Small intestine (tissue), 7 donors: ENCODE measurements around the gene TTC9. TPM values are rescaled to one million over a fixed set of nuclear protein-coding genes. Genes with fewer than 3 reads are reported as not detected.

Experiments used
- DNase-seq, 2 donors: peaks; one replicate each; pipeline versions ENCODE4 v3.0.0 to v3.0.0-alpha.2; 2013
- FAIRE-seq: peaks from 2 replicates; lab custom pipeline; 2012; peaks lifted over from hg19 to GRCh38; lab: Jason Lieb, UNC
- H3K27ac ChIP-seq, 3 donors: one replicate each; pipeline ENCODE4 v1.5.1; 2013; ENCODE audit warnings: low read length in 2 of 3, mild to moderate bottlenecking in 2 of 3, control low read depth in 1 of 3, inconsistent platforms in 1 of 3, low read depth in 1 of 3, moderate library complexity in 1 of 3
- H3K27me3 ChIP-seq, 3 donors: one replicate each; pipeline ENCODE4 v1.6.1; 2013; ENCODE audit warnings: low read length in 3 of 3, inconsistent platforms in 1 of 3; ENCODE audit not compliant: control insufficient read depth in 3 of 3, insufficient read depth in 3 of 3
- H3K36me3 ChIP-seq, 3 donors: one replicate each; pipeline ENCODE4 v1.6.1; 2013; ENCODE audit warnings: low read length in 3 of 3, inconsistent platforms in 1 of 3, low read depth in 1 of 3, mild to moderate bottlenecking in 1 of 3, moderate library complexity in 1 of 3; ENCODE audit not compliant: control insufficient read depth in 3 of 3, insufficient read depth in 2 of 3
- H3K4me1 ChIP-seq, 3 donors: one replicate each; pipeline ENCODE4 v1.6.1; 2013; ENCODE audit warnings: low read length in 2 of 3, inconsistent platforms in 1 of 3, low read depth in 1 of 3, mild to moderate bottlenecking in 1 of 3, moderate library complexity in 1 of 3; ENCODE audit not compliant: control insufficient read depth in 3 of 3, insufficient read depth in 2 of 3
- H3K4me3 ChIP-seq, 3 donors: one replicate each; pipeline ENCODE4 v1.5.1; 2013; ENCODE audit warnings: low read length in 3 of 3, control low read depth in 1 of 3, inconsistent platforms in 1 of 3, low read depth in 1 of 3, mild to moderate bottlenecking in 1 of 3, moderate library complexity in 1 of 3
- H3K9me3 ChIP-seq, 2 donors: one replicate each; pipeline ENCODE4 v1.6.1; 2013; ENCODE audit warnings: low read depth in 1 of 2, low read length in 1 of 2; ENCODE audit not compliant: control insufficient read depth in 2 of 2, insufficient read depth in 1 of 2
- WGBS, 3 donors: extraction: QIAGEN DNeasy Blood & Tissue Kit; methylation state at CpG; one replicate each; pipeline ENCODE4 v1.1.7; 2013; 5-methylcytosine and 5-hydroxymethylcytosine counted together
- polyA plus RNA-seq, 4 donors: library from polyadenylated mRNA; stranded (reverse) in 3 of 4; unstranded in 1 of 4; fragments of 200-250 nt in 3 of 4; fragments of 120-200 nt in 1 of 4; gene quantifications; one replicate each; pipeline versions ENCODE4 v1.2.1 to v1.2.3, GENCODE V29; 2013
- donor health status: healthy with polysubstance abuse.
- donor health status: control.
- donor health status: control.
- donor health status: Bipolar disorder and iron deficiency.
- donor health status: healthy.

TTC9 gene
- polyA plus RNA-seq, 4 donors: 0.22 to 2.0 (median 0.77) TPM

DNA sequence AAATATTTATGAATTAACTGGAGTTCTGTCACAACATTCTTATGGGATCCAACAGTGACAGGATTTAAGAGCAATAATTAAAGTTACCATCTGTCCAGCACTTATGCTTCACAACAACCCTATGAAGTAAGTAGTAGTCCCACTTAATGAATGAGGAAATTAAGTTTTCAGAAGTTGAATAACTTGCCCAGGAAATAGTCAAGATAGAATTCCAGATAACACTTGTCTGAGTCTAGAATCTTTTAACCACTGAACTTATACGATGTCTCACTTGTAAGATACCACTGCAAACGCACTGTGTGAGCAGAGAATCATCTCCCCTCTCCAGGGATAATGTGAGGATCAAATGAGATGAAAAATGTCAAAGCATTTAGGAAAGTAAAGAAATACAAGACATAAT, 3.3 kb upstream of the TTC9 start:
- Histone ChIP-seq H3K36me3 (no peaks in the 10 kb centered on the region), H3K27me3 (peaks cover 0 to 26% (median 0%) of the 10 kb centered on the region in 3 donors), H3K27ac (no peak overlapping the region), H3K4me1 (no peaks in the 10 kb centered on the region), H3K4me3 (no peak overlapping the region), H3K9me3 (no peaks in the 10 kb centered on the region)
- WGBS, 3 donors: 68 to 74% (median 72%) methylated on average over 2 of the region's 2 CpGs
- FAIRE-seq: no peak
- DNase-seq: no peak

DNA sequence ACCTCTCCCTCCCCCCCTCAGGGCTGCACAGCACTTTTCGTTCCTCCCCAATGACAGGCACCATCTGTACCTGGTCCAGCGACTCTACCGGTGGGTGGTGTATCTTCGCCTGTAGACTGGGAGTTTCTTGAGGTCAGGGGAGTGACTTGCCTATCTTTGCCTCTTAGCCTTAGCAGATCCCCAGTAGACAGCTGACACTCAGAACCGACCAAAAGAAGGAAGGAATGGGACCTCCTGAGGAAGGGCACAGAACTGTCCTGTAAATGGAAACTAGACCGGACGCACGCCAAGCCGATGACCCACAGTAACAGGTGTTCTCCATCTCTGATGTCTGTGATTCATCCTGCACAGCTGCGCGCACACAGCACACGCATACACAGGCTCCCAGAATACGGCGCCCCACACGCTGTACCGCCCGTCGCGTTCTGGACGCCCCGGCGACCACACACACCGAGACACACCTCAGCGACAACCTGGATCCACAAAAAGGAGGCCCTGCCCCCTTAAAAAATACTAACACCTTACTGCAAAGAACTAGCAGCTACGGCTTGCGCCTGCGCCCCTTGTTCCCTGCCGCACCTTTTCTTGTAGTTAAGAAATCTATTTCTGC, 673 bp upstream of the TTC9 start:
- peak overlapping the region in 1 of 3 donors; percentile 24 for H3K27ac ChIP-seq
- no peak for FAIRE-seq
- DNase-seq: peak; percentile 38 to 55

DNA sequence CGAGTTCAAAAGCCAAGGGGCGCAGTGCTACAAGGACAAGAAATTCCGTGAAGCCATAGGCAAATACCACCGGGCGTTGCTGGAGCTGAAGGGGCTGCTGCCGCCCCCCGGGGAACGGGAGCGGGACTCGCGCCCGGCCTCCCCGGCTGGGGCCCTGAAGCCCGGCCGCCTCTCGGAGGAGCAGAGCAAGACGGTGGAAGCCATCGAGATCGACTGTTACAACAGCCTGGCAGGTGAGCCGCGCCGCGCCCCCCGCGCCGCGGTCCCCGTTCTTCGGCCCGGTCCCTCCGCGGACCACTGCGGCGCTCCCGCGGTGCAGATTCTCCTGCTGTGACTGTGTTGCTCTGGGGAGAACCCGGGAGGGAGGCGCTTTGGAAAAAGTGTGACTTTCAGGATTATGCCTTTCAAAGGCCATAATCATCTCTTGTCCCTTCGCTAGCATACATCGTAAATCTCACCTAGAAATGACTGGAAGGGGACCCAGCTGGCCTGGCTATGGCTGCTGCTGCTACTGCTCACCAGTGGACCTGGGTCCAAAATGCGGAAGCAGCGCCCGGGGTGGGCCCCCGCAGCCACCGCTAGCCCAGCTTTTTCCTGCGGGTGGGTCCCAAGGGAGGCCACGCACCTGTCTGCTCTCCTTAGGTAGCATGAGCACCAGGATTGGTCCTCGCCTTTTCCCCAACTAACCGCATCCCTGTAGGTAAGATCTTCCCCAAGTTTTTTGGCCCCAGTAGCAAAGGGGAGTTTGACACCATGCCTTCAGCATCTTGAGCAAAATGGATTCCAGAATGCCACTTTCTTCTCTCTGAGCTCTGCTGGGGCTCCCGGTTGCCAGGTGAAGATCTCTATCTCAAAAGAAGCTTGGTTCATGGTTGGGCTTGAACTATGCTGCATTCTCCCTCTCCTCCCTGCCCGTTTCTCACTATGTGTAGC, 853 bp downstream of the TTC9 start:
- Histone ChIP-seq H3K27me3 (peaks cover 0 to 34% (median 0%) of the 10 kb centered on the region in 3 donors), H3K27ac (peak overlapping the region in 1 of 3 donors; percentile 59), H3K9me3 (no peaks in the 10 kb centered on the region), H3K4me3 (peak overlapping the region; percentile 36 to 90 (median 76)), H3K4me1 (peaks cover 0 to 3% (median 0%) of the 10 kb centered on the region in 3 donors), H3K36me3 (no peaks in the 10 kb centered on the region)
- DNase-seq (peak in 1 of 2 donors; percentile 53), FAIRE-seq (no peak)
- 4 to 6% (median 6%) methylated on average over 43 to 51 of the region's 51 CpGs for WGBS, 3 donors

More for the DNA sequence above, 673 bp upstream of the TTC9 start:
- no peaks in the 10 kb centered on the region for H3K36me3 ChIP-seq
- peak overlapping the region; percentile 39 to 90 (median 76) for H3K4me3 ChIP-seq
- WGBS, 3 donors: 0 to 2% (median 0%) methylated on average over 24 to 28 of the region's 28 CpGs
- peaks cover 0 to 34% (median 0%) of the 10 kb centered on the region in 3 donors for H3K27me3 ChIP-seq
- no peaks in the 10 kb centered on the region for H3K9me3 ChIP-seq
- H3K4me1 ChIP-seq: peaks cover 0 to 3% (median 0%) of the 10 kb centered on the region in 3 donors

DNA sequence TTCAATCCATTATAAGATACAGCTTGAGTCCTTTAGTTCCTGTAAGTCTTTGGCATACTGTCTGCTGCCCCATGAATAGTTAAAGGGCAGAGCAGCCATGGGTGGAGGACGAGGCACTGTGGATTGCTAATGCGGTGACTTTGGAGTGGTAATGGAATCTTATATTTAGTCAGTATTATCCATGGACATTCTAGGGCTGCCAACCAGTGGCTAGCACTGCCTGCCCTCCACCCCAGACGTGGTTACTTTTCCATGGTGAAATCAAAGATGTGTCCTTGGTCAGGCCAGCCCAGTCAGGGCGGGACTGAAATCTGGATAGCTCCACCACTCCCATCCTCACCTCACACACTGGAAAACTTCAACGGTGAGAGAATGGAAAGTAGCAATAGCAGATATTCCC, 2.3 kb downstream of the TTC9 start:
- Histone ChIP-seq H3K9me3 (no peaks in the 10 kb centered on the region), H3K4me3 (no peak overlapping the region), H3K27me3 (peaks cover 0 to 34% (median 0%) of the 10 kb centered on the region in 3 donors), H3K4me1 (peaks cover 0 to 3% (median 0%) of the 10 kb centered on the region in 3 donors), H3K36me3 (no peaks in the 10 kb centered on the region), H3K27ac (no peak overlapping the region)
- DNase-seq (no peak), FAIRE-seq (no peak)
- WGBS, 3 donors: 78 to 81% (median 80%) methylated on average over 5 of the region's 5 CpGs

DNA sequence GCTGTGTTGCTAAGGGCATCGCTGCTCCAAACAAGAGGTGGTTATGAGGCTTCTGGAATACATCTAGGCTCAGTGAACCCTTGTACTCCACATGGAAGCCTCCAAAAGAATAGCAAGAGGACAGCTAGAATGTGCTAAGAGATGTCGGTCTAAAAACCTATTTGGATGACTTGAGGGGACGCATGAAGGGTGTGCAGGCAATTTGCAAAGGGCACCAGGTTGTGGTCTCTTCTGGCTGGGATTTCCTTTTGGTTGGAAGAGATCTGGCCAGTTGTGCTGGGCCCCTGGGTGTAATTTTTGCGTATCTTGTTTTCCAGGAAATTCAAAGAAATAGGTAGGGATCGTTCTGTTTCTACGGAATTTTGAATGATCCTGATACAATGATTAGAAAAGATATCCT, 4.2 kb downstream of the TTC9 start:
- DNase-seq (no peak), FAIRE-seq (no peak)
- Histone ChIP-seq H3K27ac (no peak overlapping the region), H3K4me1 (peaks cover 0 to 3% (median 0%) of the 10 kb centered on the region in 3 donors), H3K4me3 (no peak overlapping the region), H3K27me3 (peaks cover 0 to 22% (median 0%) of the 10 kb centered on the region in 3 donors), H3K36me3 (no peaks in the 10 kb centered on the region), H3K9me3 (no peaks in the 10 kb centered on the region)
- 89 to 97% (median 92%) methylated on average over 6 of the region's 6 CpGs for WGBS, 3 donors

DNA sequence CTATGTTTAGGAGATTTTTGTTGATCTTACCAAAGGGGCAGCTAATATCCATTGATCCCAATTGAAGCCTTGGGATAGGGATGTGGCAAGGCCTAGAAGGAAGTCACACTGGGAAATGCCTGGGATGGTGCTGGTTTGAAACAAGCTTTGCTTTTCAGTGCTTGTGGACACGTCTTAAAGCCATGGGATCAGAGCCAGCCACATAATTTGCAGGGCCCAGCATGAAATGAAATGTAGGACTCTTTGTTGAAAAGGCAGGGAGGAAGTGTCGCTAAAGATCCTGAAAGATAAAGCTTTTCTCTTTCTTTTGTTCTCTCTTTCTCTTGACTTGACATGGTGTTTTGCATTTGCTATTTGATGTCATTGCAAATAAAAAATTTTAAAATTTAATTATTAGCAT, 5.0 kb downstream of the TTC9 start:
- H3K9me3 ChIP-seq: no peaks in the 10 kb centered on the region
- no peak overlapping the region for H3K27ac ChIP-seq
- H3K4me3 ChIP-seq: no peak overlapping the region
- no peaks in the 10 kb centered on the region for H3K36me3 ChIP-seq
- 69 to 83% (median 77%) methylated on average over 2 of the region's 2 CpGs for WGBS, 3 donors
- no peak for DNase-seq
- H3K27me3 ChIP-seq: peaks cover 0 to 18% (median 0%) of the 10 kb centered on the region in 3 donors
- peaks cover 0 to 3% (median 0%) of the 10 kb centered on the region in 3 donors for H3K4me1 ChIP-seq
- no peak for FAIRE-seq

DNA sequence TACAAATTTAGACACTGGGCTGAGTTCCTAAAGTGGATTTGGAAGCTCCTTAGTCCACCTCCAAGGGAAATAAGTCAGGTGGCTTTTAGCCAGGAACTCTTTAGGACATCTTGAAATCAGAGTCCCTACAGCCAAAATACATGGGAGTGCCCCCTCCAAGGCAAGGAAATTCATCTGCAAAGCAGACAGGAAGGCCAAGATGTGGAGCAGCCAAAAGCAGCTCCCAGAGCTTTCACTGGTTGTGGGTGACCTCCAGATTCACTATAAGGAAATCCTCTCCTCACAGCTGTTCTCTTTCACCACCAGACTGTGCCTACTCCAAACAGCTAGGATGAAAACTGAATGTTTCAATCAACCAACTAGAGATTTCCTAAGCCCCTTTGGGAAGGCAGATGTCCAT, 6.6 kb downstream of the TTC9 start:
- no peaks in the 10 kb centered on the region for H3K36me3 ChIP-seq
- no peak overlapping the region for H3K27ac ChIP-seq
- peaks cover 0 to 9% (median 0%) of the 10 kb centered on the region in 3 donors for H3K27me3 ChIP-seq
- DNase-seq (no peak), FAIRE-seq (no peak)
- H3K9me3 ChIP-seq: no peaks in the 10 kb centered on the region
- H3K4me3 ChIP-seq: no peak overlapping the region
- peaks cover 0 to 3% (median 0%) of the 10 kb centered on the region in 3 donors for H3K4me1 ChIP-seq

DNA sequence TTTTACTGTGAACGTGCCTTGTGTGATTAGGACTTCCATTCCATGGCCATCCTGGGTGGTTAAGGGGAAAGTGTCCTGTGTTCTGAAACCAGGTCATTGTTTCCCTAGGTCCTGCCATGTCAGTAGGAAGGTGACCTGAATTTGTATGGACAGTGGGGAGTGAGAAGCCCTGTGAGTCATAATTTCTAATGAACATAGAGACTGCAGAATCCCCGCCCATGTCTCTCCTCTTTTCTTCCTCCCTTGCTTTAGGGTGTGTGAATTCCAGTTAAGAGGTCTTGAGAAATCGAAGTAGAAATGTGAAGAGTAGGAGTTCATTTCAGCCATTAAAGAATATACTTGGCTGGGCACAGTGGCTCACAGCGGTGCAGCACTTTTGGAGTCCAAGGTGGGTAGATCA, 8.1 kb downstream of the TTC9 start:
- FAIRE-seq: no peak
- Histone ChIP-seq H3K4me1 (peaks cover 0 to 6% (median 0%) of the 10 kb centered on the region in 3 donors), H3K4me3 (no peak overlapping the region), H3K9me3 (no peaks in the 10 kb centered on the region), H3K27me3 (peaks cover 0 to 5% (median 0%) of the 10 kb centered on the region in 3 donors), H3K36me3 (no peaks in the 10 kb centered on the region), H3K27ac (no peak overlapping the region)
- 93% methylated on average over 4 of the region's 4 CpGs for WGBS, 3 donors
- DNase-seq: no peak
